ENCODE data around the gene NAV3. TPM values are rescaled to one million over a fixed set of nuclear protein-coding genes. Genes with fewer than 3 reads are reported as not detected.

NAV3 gene
- total RNA-seq, 6 donors from 2014 or later = 3.5 to 24.1 (median 8.6) TPM

DNA sequence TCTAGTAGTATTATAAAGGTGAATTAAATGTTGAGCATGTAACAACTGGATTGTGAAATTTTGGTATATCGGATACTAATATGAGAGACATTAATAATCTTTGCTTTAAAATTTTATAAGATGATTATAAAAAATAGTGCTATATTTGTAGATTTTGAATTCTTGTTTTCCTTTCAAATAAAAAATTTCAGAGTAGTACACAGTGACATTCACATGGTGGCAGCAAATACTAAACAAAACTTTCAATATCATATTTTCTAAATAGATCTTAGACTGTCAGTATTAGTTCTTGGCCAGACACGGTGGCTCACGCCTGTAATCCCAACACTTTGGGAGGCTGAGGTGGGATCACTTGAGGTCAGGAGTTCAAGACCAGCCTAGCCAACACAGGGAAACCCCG lies 166.0 kb downstream of the NAV3 start:
- no peaks in the 10 kb centered on the region for H3K36me3 ChIP-seq
- WGBS, 2 donors = 72 to 87% methylated on average over 4 of the region's 4 CpGs
- DNase-seq = no peak
- no peaks in the 10 kb centered on the region for H3K9me3 ChIP-seq
- H3K4me3 ChIP-seq = no peak overlapping the region
- ATAC-seq (ENCODE audit: low FRiP score in 2 of 2) = no peak
- peaks cover 0 to 6% (median 2%) of the 10 kb centered on the region in 4 donors for H3K4me1 ChIP-seq
- TF ChIP-seq POLR2AphosphoS5 (IDR thresholded peaks at IDR 0.05) = no peak
- no peak for TF ChIP-seq EP300 (IDR thresholded peaks at IDR 0.05)
- no peak for TF ChIP-seq POLR2A (IDR thresholded peaks at IDR 0.05)
- TF ChIP-seq, protein P1, sequence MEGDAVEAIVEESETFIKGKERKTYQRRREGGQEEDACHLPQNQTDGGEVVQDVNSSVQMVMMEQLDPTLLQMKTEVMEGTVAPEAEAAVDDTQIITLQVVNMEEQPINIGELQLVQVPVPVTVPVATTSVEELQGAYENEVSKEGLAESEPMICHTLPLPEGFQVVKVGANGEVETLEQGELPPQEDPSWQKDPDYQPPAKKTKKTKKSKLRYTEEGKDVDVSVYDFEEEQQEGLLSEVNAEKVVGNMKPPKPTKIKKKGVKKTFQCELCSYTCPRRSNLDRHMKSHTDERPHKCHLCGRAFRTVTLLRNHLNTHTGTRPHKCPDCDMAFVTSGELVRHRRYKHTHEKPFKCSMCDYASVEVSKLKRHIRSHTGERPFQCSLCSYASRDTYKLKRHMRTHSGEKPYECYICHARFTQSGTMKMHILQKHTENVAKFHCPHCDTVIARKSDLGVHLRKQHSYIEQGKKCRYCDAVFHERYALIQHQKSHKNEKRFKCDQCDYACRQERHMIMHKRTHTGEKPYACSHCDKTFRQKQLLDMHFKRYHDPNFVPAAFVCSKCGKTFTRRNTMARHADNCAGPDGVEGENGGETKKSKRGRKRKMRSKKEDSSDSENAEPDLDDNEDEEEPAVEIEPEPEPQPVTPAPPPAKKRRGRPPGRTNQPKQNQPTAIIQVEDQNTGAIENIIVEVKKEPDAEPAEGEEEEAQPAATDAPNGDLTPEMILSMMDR (IDR thresholded peaks at IDR 0.05) = no peak
- no peak overlapping the region for H3K27ac ChIP-seq
- H3K27me3 ChIP-seq = no peaks in the 10 kb centered on the region

DNA sequence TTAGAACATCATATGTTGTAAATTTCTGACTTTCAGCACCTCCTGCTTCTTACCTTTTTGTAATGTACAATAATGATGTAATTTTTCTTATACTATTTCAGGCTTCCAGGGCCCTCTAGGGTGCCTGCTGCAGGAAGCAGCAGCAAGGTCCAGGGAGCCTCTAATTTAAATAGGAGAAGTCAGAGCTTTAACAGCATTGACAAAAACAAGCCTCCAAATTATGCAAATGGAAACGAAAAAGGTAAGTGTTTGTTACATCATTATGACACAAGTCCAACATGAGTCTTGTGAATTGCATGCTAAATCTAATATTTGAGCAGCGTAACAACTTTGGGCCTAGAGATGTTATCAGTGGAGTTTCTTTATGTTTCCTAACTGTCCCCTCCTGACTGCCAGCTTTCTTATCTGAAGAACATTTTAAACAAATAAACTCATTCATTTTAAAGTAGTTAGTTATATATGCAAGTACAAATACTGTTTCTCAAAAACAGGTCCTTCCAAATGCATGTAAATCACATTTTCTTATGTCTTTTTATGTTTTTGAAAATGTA lies 167.6 kb downstream of the NAV3 start:
- peaks cover 0 to 6% (median 2%) of the 10 kb centered on the region in 4 donors for H3K4me1 ChIP-seq
- 29 to 37% methylated on average over 2 of the region's 2 CpGs for WGBS, 2 donors
- H3K9me3 ChIP-seq = no peaks in the 10 kb centered on the region
- ATAC-seq (ENCODE audit: low FRiP score in 2 of 2) (no peak), DNase-seq (no peak)
- no peak for TF ChIP-seq POLR2A (IDR thresholded peaks at IDR 0.05)
- no peak for TF ChIP-seq POLR2AphosphoS5 (IDR thresholded peaks at IDR 0.05)
- TF ChIP-seq EP300 (IDR thresholded peaks at IDR 0.05) = no peak
- TF ChIP-seq, protein P1 (IDR thresholded peaks at IDR 0.05) = no peak
- H3K36me3 ChIP-seq = no peaks in the 10 kb centered on the region
- H3K27me3 ChIP-seq = no peaks in the 10 kb centered on the region
- no peak overlapping the region for H3K27ac ChIP-seq
- no peak overlapping the region for H3K4me3 ChIP-seq

DNA sequence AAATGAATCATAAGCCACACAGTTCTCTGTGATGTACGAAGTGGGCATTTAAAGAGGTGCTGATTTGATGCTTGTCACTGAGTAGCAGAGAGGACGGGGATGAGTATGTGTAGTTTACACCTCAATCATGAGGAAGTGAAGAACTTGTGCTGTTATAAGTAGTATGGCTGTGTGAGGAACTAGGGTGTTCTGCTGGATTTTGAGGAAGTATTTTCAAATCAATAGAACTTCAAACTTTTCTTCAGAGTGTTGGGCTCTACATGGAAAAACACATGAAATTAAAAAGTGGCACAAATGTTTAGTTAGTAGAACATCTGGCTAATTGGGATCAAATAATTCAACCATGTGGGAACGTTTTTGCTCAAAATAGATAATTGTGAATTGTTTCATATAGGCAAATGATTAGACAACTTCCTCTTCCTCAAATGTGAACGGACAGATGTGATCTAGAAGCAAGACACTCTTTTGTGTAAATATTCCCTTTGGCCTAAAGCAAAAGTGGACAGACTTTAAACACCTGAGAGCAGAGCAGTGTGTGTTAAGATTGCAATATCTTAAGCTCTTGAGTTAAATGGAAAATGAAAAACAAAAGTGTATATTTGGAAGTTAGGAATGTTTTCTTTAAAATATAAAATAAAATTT lies 168.5 kb downstream of the NAV3 start:
- 38 to 41% methylated on average over 4 of the region's 4 CpGs for WGBS, 2 donors
- DNase-seq (no peak), ATAC-seq (ENCODE audit: low FRiP score in 2 of 2) (peak; percentile 53 to 81)
- Histone ChIP-seq H3K27me3 (no peaks in the 10 kb centered on the region), H3K4me1 (peaks cover 0 to 6% (median 2%) of the 10 kb centered on the region in 4 donors), H3K27ac (no peak overlapping the region), H3K9me3 (no peaks in the 10 kb centered on the region), H3K36me3 (no peaks in the 10 kb centered on the region), H3K4me3 (no peak overlapping the region)
- TF ChIP-seq EP300 (IDR thresholded peaks at IDR 0.05) (no peak), POLR2AphosphoS5 (IDR thresholded peaks at IDR 0.05) (no peak), POLR2A (IDR thresholded peaks at IDR 0.05) (no peak)
- TF ChIP-seq, protein P1 (IDR thresholded peaks at IDR 0.05) = no peak

DNA sequence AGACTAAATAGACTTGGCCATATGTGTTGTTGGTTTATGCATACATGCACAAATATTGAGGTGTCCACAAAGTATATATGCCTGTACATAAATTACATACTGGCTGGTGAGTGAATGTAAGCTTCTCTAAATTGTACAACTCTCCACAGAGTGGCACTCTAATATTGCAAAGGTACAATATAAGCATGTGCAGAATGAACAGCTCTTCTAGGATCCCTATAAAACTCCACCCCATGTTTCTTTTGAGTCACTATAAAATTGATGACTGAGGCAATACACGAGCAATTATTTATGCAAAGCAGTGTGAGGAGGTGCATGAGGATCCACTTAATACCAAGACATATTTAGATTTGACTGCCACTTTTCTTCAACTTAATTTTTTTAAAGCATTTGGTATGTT lies 172.2 kb downstream of the NAV3 start:
- Histone ChIP-seq H3K27ac (no peak overlapping the region), H3K4me3 (no peak overlapping the region), H3K9me3 (no peaks in the 10 kb centered on the region), H3K4me1 (peaks cover 0 to 6% (median 2%) of the 10 kb centered on the region in 4 donors), H3K27me3 (no peaks in the 10 kb centered on the region), H3K36me3 (no peaks in the 10 kb centered on the region)
- TF ChIP-seq, protein P1 (IDR thresholded peaks at IDR 0.05) = no peak
- TF ChIP-seq EP300 (IDR thresholded peaks at IDR 0.05) (no peak), POLR2A (IDR thresholded peaks at IDR 0.05) (no peak), POLR2AphosphoS5 (IDR thresholded peaks at IDR 0.05) (no peak)
- DNase-seq = no peak
- 45 to 53% methylated on average over 1 of the region's 1 CpG for WGBS, 2 donors
- ATAC-seq (ENCODE audit: low FRiP score in 2 of 2) = no peak
